Hepatocyte (in vitro differentiated cells): ENCODE results near the gene KCNJ5. TPM values are rescaled to one million over a fixed set of nuclear protein-coding genes. Genes with fewer than 3 reads are reported as not detected.
"Not testable (repeated sequence)": the region's sequence is repeated elsewhere in the genome, so short reads cannot be mapped to it uniquely, and the experiment has no call there.

ENCODE experiments used
- DNase-seq: peaks from one replicate; pipeline ENCODE4 v3.0.0-alpha.2; 2016; ENCODE audit warnings: low spot score
- H2AFZ ChIP-seq: fragments of 200-600 bp; sonication (generic); 2 replicates; pipeline ENCODE4 v1.6.0; 2016; ENCODE audit warnings: antibody characterized with exemption, mild to moderate bottlenecking
- H3K27ac ChIP-seq: fragments of 200-600 bp; sonication (generic); 2 replicates; pipeline ENCODE4 v1.5.1; 2016; ENCODE audit warnings: mild to moderate bottlenecking
- H3K27me3 ChIP-seq: fragments of 200-600 bp; sonication (generic); 2 replicates; pipeline ENCODE4 v1.6.1; 2016
- H3K36me3 ChIP-seq: fragments of 200-600 bp; sonication (generic); replicated peaks from 2 replicates; pipeline ENCODE4 v1.5.1; 2016; ENCODE audit warnings: low read depth; ENCODE audit not compliant: insufficient read depth
- H3K4me1 ChIP-seq: fragments of 200-600 bp; sonication (generic); 2 replicates; pipeline ENCODE4 v1.5.1; 2016; ENCODE audit warnings: mild to moderate bottlenecking, moderate library complexity; ENCODE audit not compliant: insufficient read depth
- H3K4me2 ChIP-seq: fragments of 200-600 bp; sonication (generic); 2 replicates; pipeline ENCODE4 v1.6.0; 2016
- H3K4me3 ChIP-seq: fragments of 200-600 bp; sonication (generic); 2 replicates; pipeline ENCODE4 v1.5.1; 2016; ENCODE audit warnings: mild to moderate bottlenecking
- H3K79me2 ChIP-seq: fragments of 200-600 bp; sonication (generic); 2 replicates; pipeline ENCODE4 v1.6.0; 2017; ENCODE audit warnings: mild to moderate bottlenecking
- H3K9me2 ChIP-seq: fragments of 200-600 bp; sonication (generic); replicated peaks from 2 replicates; pipeline ENCODE4 v1.6.0; 2017; ENCODE audit warnings: mild to moderate bottlenecking; ENCODE audit not compliant: insufficient read depth
- H3K9me3 ChIP-seq: fragments of 200-600 bp; sonication (generic); 2 replicates; pipeline ENCODE4 v1.5.1; 2016; ENCODE audit warnings: low read depth, mild to moderate bottlenecking
- H4K20me1 ChIP-seq: fragments of 200-600 bp; sonication (generic); 2 replicates; pipeline ENCODE4 v1.6.0; 2016; ENCODE audit warnings: mild to moderate bottlenecking; ENCODE audit not compliant: insufficient read depth, poor library complexity, severe bottlenecking
- CTCF ChIP-seq: fragments of 200-600 bp; sonication (generic); IDR thresholded peaks from 2 replicates; pipeline ENCODE4 v1.5.1; 2016; ENCODE audit warnings: antibody characterized with exemption, mild to moderate bottlenecking; ENCODE audit not compliant: poor library complexity
- EZH2 ChIP-seq: fragments of 200-600 bp; sonication (generic); IDR thresholded peaks from 2 replicates; pipeline ENCODE4 v1.6.1; 2016; ENCODE audit warnings: antibody characterized with exemption, mild to moderate bottlenecking, borderline replicate concordance
- EZH2phosphoT487 ChIP-seq: fragments of 200-600 bp; sonication (generic); IDR thresholded peaks from one replicate; pipeline ENCODE4 v1.6.1; 2018; ENCODE audit warnings: antibody characterized with exemption, mild to moderate bottlenecking, low read depth, moderate library complexity; ENCODE audit not compliant: unreplicated experiment, severe bottlenecking
- WGBS: methylation state at CpG from one replicate; pipeline ENCODE4 v1.1.6; 2016; ENCODE audit warnings: low lambda C conversion rate; ENCODE audit errors: missing lambda C conversion rate; 5-methylcytosine and 5-hydroxymethylcytosine counted together
- polyA plus RNA-seq: library from polyadenylated mRNA; unstranded; fragments of >200 nt; fragmentation: Nextera tagmentation; extraction: Ambion mirVana; gene quantifications from 2 replicates; pipeline ENCODE4 v1.2.1, GENCODE V29; 2016
- total RNA-seq: library from RNA; depleted of rRNA; stranded (reverse); fragments of >200 nt; gene quantifications from 2 replicates; pipeline ENCODE4 v1.2.3, GENCODE V29; 2014

KCNJ5 gene
- total and polyA plus RNA-seq, 2 experiments from 2014 or later: 1.00 to 1.2 TPM

GRCh38 chr11:128916681-128917080, 25.5 kb downstream of the KCNJ5 start:
- no peaks in the 10 kb centered on the region for H3K9me3 ChIP-seq
- no peak for DNase-seq
- 90% methylated on average over 2 of the region's 2 CpGs for WGBS

GRCh38 chr11:128917144-128917724, 26.1 kb downstream of the KCNJ5 start:
- Histone ChIP-seq H3K27ac (no peak overlapping the region), H3K9me2 (no peaks in the 10 kb centered on the region), H3K4me3 (no peak overlapping the region), H4K20me1 (no peaks in the 10 kb centered on the region), H3K4me1 (no peaks in the 10 kb centered on the region), H2AFZ (no peak overlapping the region), H3K79me2 (no peaks in the 10 kb centered on the region), H3K9me3 (no peaks in the 10 kb centered on the region), H3K4me2 (no peak overlapping the region), H3K36me3 (no peaks in the 10 kb centered on the region), H3K27me3 (no peaks in the 10 kb centered on the region)
- TF ChIP-seq CTCF (no peak), EZH2phosphoT487 (no peak), EZH2 (no peak)
- 49% methylated on average over 5 of the region's 5 CpGs for WGBS
- no peak for DNase-seq

More at GRCh38 chr11:128916681-128917080, 25.5 kb downstream of the KCNJ5 start:
- Histone ChIP-seq H3K4me2 (no peak overlapping the region), H3K27ac (no peak overlapping the region), H3K27me3 (no peaks in the 10 kb centered on the region), H3K36me3 (no peaks in the 10 kb centered on the region), H4K20me1 (no peaks in the 10 kb centered on the region), H3K4me1 (no peaks in the 10 kb centered on the region), H3K79me2 (no peaks in the 10 kb centered on the region), H3K4me3 (no peak overlapping the region), H2AFZ (no peak overlapping the region), H3K9me2 (no peaks in the 10 kb centered on the region)
- no peak for TF ChIP-seq EZH2
- no peak for TF ChIP-seq CTCF
- TF ChIP-seq EZH2phosphoT487: no peak

- no peaks in the 10 kb centered on the region for H3K36me3 ChIP-seq
- WGBS: 87% methylated on average over 5 of the region's 5 CpGs
- TF ChIP-seq EZH2 (no peak), EZH2phosphoT487 (no peak), CTCF (no peak)
These were observed 28.1 kb downstream of the KCNJ5 start for GRCh38 chr11:128919216-128919615.

GRCh38 chr11:128919635-128920034, 28.5 kb downstream of the KCNJ5 start:
- H3K4me2 ChIP-seq, H3K79me2 ChIP-seq, H3K9me2 ChIP-seq, H2AFZ ChIP-seq, H3K4me1 ChIP-seq, H3K4me3 ChIP-seq, H3K36me3 ChIP-seq, H3K27me3 ChIP-seq, H3K9me3 ChIP-seq, H4K20me1 ChIP-seq, H3K27ac ChIP-seq, DNase-seq: not testable (repeated sequence)
- 70% methylated on average over 7 of the region's 7 CpGs for WGBS

More at GRCh38 chr11:128919216-128919615, 28.1 kb downstream of the KCNJ5 start:
- no peak overlapping the region for H3K4me2 ChIP-seq
- H3K27me3 ChIP-seq: no peaks in the 10 kb centered on the region
- no peak overlapping the region for H3K27ac ChIP-seq
- no peak for DNase-seq
- no peaks in the 10 kb centered on the region for H3K4me1 ChIP-seq
- H3K79me2 ChIP-seq: no peaks in the 10 kb centered on the region
- H2AFZ ChIP-seq: no peak overlapping the region
- no peaks in the 10 kb centered on the region for H4K20me1 ChIP-seq
- no peak overlapping the region for H3K4me3 ChIP-seq
- no peaks in the 10 kb centered on the region for H3K9me3 ChIP-seq
- H3K9me2 ChIP-seq: no peaks in the 10 kb centered on the region
